BJ (cell line): ENCODE results near the gene KLF17. TPM values are rescaled to one million over a fixed set of nuclear protein-coding genes. Genes with fewer than 3 reads are reported as not detected.

ENCODE experiments used
- CTCF ChIA-PET: fragments of 350-600 bp; formaldehyde crosslinking; extraction: SDS; loops from one replicate; lab custom pipeline; 2021; ENCODE audit warnings: antibody characterized with exemption, inconsistent platforms; lab: Yijun Ruan, JAX
- POLR2A ChIA-PET: fragments of 300-600 bp; sonication (Branson Sonifier 250); formaldehyde crosslinking; extraction: SDS; loops from one replicate; lab custom pipeline; 2021; ENCODE audit warnings: antibody characterized with exemption; lab: Charles Lee
- DNase-seq: peaks from one replicate; pipeline ENCODE4 v3.0.0-alpha.2; 2011; ENCODE audit warnings: low read depth
- H3K27me3 ChIP-seq: 2 replicates; pipeline ENCODE4 v1.6.0; 2011; ENCODE audit warnings: low read length; ENCODE audit not compliant: control insufficient read depth, insufficient read depth
- H3K36me3 ChIP-seq: 2 replicates; pipeline ENCODE4 v1.5.1; 2011; ENCODE audit warnings: low read length; ENCODE audit not compliant: control insufficient read depth, insufficient read depth
- H3K4me3 ChIP-seq: 2 replicates; pipeline ENCODE4 v1.5.1; 2011; ENCODE audit warnings: low read depth, mild to moderate bottlenecking, control low read depth, low read length
- CTCF ChIP-seq: IDR thresholded peaks from 2 replicates; pipeline ENCODE4 v1.5.1; 2011; ENCODE audit warnings: low read depth, mild to moderate bottlenecking, control low read depth, inconsistent platforms, low read length, moderate library complexity; ENCODE audit not compliant: insufficient read depth
- polyA plus RNA-seq: library from polyadenylated mRNA; depleted of rRNA; stranded (reverse); fragments of >200 nt; gene quantifications from 2 replicates; pipeline ENCODE4 v1.2.3, GENCODE V29; 2011

Gene KLF17
- polyA plus RNA-seq, 1 experiment: 0.16 TPM

- ChIA-PET POLR2A (no interaction called here), CTCF (no interaction called here)
- DNase-seq: no peak
Observed at GRCh38 chr1:44074415-44074814, 44.2 kb upstream of the KLF17 start.

GRCh38 chr1:44076066-44076465 is 42.6 kb upstream of the KLF17 start:
- CTCF ChIA-PET: interaction anchor here (0.6 kb wide), 1 partner anchor 457 kb away, joined by 4 read pairs; no protein-coding TSS in a partner anchor

More at GRCh38 chr1:44074415-44074814, 44.2 kb upstream of the KLF17 start:
- Histone ChIP-seq H3K4me3 (no peak overlapping the region), H3K27me3 (no peaks in the 10 kb centered on the region), H3K36me3 (no peaks in the 10 kb centered on the region)
- no peak for TF ChIP-seq CTCF

DNA sequence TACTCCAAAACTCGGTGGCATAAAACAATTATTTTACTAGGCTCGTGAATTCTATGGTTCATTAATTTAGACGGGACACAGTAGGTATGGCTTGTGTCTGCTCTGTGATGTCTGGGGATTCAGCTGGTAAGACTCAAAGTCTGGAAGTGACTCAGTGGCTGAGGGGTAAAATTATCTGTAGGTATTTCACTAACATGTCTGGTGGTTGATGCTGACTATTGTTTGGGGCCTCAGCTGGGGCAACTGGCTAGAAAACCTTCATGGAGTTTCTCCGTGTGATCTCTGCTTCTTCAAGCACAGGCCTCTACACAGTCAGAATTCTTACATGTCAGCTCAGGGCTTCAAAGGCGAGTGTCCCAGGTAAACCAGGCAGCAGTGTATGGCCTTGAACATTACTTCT is 41.2 kb upstream of the KLF17 start:
- no peaks in the 10 kb centered on the region for H3K36me3 ChIP-seq
- TF ChIP-seq CTCF: no peak
- DNase-seq: no peak
- no peak overlapping the region for H3K4me3 ChIP-seq
- CTCF ChIA-PET: interaction anchor here (0.7 kb wide), 1 partner anchor 12 kb away, joined by 3 read pairs; no protein-coding TSS in a partner anchor
- POLR2A ChIA-PET: no interaction called here
- H3K27me3 ChIP-seq: no peaks in the 10 kb centered on the region

More at GRCh38 chr1:44076066-44076465, 42.6 kb upstream of the KLF17 start:
- H3K36me3 ChIP-seq: no peaks in the 10 kb centered on the region
- no peak for TF ChIP-seq CTCF
- H3K4me3 ChIP-seq: no peak overlapping the region
- DNase-seq: no peak
- H3K27me3 ChIP-seq: no peaks in the 10 kb centered on the region
- POLR2A ChIA-PET: no interaction called here

DNA sequence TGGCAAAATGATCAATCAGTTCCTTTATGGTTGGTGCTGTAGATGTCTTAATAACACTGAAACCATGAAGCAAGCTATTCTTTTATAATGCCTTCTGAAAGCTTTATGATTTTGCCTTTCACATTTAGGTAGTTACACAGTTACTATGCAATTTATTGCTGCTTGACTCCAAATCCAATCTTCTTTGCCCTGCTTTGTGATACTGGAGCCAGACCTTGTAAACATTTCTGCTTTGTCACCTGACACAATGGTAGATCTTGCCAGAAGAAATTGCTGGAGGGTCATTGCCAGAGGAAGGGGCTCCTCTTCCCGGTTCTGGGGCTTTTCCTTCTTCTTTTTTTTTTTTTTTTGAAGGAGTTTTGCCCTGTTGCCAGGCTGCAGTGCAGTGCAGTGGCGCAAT is 40.5 kb upstream of the KLF17 start:
- POLR2A ChIA-PET: no interaction called here
- no peak for TF ChIP-seq CTCF
- CTCF ChIA-PET: interaction anchor here (0.6 kb wide), 1 partner anchor 1270 kb away, joined by 4 read pairs; no protein-coding TSS in a partner anchor
- no peak for DNase-seq
- no peaks in the 10 kb centered on the region for H3K27me3 ChIP-seq
- H3K36me3 ChIP-seq: no peaks in the 10 kb centered on the region
- H3K4me3 ChIP-seq: no peak overlapping the region

- CTCF ChIA-PET: interaction anchor here (0.6 kb wide), 1 partner anchor 1175 kb away, joined by 3 read pairs; no protein-coding TSS in a partner anchor
- Histone ChIP-seq H3K36me3 (no peaks in the 10 kb centered on the region), H3K4me3 (no peak overlapping the region), H3K27me3 (no peaks in the 10 kb centered on the region)
- TF ChIP-seq CTCF: no peak
- no peak for DNase-seq
- POLR2A ChIA-PET: no interaction called here
Observed at GRCh38 chr1:44079566-44079965, 39.1 kb upstream of the KLF17 start.
